Forelimb muscle (tissue), 1 donor: ENCODE measurements around the gene PTH1R. TPM values are rescaled to one million over a fixed set of nuclear protein-coding genes. Genes with fewer than 3 reads are reported as not detected.

Experiments used
- DNase-seq: peaks from one replicate; pipeline ENCODE4 v3.0.0-alpha.2; 2013; ENCODE audit warnings: low read depth
- polyA plus RNA-seq: library from polyadenylated mRNA; unstranded; fragments of 120-200 nt; gene quantifications from one replicate; pipeline ENCODE4 v1.2.1, GENCODE V29; 2013; ENCODE audit not compliant: insufficient read length

PTH1R gene
- polyA plus RNA-seq, 1 donor = 10.9 TPM

DNA sequence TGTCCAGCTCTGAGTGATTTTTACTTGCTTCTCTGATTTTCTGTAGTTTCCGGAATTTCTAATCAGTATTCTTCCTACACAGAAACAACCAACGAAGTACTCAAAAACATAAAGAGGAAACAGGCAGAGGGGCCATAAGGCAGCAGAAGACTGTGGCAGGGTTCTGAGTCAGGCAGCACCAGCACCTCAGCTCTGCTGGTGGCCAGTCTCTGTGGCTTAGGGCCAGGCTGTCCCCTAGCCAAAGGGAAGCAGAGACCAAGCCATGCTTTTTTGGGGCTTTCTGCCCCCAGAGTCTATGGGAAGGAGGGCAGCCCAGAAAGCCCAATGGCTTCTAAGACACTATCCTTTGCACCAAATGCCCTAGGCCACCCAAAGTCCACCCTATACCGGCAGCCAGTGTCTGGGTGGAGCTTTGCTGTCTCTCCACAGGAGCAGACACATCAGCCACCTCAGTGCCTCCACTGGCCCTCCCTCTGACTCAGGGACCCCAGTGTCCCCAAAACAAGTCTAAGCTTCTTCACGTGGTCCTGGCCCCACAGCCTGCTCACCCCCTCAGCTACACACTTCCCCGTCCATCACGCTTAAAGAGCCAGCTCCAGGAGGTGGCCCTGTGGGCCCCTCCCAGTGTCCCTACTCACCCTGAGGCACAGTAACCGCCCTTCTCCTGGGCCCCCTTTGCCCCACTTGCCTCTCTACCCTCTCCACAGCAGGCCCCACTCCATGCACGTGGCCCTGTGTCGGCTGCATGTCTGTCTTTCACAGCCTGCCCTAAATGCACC lies 52.8 kb downstream of the PTH1R start:
- no peak for DNase-seq

DNA sequence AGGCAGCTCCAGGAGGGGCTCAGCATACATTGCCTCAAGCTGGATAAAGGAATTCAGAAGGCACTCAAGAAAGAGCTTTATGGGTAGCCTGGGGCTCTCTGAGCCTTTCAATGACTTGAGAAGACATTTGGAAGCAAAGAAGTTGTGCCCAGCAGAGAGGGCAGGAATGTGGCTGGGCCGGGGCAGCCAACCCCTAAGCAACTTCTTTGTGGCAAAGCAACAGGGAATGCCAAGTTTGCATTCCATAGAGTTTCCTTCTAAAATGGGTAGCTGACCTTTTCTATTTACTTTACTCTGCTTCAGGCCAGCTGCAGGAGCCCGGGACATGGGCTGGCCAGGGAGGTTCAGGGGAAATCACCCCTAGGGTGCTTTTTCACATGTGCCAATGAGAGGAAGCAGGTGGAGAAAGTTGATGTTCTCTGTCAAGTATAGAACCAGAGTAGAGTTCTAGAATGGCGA lies 53.5 kb downstream of the PTH1R start:
- DNase-seq = no peak

DNA sequence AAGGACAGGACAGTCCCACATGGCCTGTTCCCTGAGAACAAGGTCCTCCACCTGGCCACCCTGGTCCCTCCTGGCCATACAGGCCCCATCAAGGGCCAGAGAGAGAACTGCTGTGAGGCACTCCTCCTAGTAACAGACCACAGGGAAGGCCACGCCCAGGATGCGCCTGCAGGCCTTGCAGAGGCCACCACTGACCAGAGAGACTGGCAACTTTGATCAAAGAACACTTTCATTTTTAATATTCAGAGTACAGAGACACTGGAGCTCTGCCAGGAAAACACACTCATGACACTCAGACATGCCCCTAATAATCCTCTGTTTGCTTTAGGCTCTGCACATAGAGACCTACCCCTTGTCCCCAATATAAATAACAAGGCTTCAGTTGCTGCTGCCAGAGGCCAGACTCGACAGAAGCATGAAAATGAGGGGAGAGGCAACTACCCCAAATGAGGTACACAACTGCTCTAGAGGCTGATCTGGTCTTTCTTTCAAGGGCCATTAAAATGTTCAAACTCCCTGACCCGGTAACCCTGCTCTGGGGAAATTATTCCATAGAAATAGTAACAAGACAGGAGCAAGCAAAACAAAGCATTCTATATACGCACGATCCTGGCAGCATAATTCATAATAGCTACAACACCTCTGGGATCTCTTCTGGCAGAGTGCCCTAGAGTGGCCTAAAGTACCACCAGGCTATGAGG lies 54.3 kb downstream of the PTH1R start:
- DNase-seq = no peak

DNA sequence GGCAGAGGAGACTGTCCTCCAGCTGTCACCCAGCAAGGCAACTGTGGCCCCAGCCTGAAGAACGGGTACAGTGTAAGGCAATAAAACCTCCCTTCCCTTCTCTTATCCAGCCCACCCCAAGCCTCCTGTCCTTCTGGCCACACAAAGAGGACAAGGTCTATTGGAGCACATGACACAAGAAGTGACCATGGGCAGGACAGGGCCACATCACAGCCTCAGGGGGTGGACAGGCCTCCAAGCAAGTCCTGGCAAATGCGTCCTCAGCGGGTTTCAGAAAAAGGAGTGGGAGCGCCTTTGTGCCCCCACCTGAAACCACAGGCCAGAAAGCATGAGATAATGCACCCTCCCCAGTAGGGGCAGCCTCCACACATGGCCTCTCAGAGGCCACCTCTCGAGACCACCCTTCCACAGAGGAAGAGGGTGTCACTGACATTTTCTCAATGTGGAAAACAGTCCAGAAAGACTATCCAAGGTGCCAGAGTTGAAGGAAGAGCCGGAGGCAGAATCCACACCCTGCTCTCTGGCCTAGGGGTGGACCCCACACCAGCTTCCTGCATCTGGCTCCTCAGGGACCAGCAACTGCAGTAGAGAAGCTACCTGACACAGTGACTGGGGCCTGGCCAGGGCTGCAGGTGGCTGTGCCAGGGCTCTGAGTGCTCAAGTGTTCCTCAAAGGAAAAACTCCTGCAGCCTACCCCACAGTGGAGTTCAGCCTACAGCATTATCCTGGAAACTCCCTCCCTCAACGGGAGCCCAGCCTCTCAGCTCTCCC lies 55.1 kb downstream of the PTH1R start:
- DNase-seq = no peak

DNA sequence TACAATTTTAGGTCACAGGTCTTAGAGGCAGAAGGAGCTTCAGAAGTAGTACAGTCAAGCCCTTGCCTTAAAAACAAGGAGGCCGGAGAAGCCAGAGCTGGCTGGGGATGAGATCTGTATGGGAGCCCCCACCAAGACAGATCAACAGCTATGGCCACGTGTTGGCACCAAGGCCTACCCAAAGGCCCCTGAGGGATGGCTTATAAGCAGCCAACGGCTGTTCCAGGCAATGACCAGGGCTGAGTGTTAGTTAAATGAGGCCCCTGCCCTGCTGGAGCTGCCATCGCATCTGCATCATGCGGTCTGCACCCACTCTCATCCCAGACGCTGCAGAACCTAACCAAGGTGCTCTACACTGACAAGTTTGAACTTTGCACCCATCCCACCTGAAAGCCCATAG lies 55.7 kb downstream of the PTH1R start:
- no peak for DNase-seq

DNA sequence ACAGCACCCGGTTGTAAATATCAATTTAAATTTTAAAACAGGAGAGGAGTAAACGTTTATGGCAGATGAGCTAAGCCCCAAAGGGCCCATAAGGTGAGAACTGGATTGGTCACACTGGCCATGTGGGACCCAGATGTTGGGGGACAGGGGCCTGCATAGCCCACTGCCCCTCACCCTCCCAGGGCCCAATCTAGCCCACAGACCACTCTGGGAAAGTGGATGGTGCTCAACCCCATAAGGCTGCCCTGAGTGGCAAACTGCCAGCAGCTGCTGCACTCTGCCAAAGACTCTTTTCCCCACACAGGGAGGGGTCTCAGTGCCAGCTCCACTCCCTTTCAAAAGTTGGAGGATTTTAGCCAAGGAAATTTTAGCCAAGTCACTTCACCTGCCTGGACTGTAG lies 56.6 kb downstream of the PTH1R start:
- DNase-seq = no peak

DNA sequence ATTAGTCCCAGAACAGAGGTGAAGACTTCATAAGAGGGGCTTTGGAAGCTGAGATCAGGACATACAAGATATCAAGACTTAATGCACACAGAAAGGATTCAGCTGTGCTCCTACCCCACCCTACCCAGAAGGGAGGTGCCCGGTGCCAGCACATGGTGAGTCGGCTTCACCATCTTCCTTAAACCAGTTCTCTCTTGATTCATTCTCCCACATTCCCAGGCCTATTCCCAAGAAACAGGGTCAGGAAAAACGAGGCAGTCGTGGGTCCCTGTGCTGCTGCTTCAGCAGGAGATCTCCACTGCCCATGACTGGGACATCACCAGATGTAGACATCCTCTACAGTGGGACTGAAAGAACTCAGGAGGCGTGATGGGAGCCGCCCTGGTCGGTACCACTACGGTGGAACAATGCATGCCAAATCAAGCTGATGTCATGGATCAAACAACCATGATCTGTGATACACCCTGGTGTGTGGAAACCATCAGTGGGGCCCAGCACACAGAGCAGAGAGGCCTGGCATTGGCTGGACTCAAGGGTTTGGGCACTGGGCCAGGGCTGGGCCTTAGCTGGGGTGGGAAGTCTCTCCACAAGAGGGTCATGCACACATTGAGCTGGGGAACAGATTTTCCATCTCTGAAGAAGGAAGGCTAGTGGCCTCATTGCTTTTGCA lies 57.1 kb downstream of the PTH1R start:
- DNase-seq = no peak

DNA sequence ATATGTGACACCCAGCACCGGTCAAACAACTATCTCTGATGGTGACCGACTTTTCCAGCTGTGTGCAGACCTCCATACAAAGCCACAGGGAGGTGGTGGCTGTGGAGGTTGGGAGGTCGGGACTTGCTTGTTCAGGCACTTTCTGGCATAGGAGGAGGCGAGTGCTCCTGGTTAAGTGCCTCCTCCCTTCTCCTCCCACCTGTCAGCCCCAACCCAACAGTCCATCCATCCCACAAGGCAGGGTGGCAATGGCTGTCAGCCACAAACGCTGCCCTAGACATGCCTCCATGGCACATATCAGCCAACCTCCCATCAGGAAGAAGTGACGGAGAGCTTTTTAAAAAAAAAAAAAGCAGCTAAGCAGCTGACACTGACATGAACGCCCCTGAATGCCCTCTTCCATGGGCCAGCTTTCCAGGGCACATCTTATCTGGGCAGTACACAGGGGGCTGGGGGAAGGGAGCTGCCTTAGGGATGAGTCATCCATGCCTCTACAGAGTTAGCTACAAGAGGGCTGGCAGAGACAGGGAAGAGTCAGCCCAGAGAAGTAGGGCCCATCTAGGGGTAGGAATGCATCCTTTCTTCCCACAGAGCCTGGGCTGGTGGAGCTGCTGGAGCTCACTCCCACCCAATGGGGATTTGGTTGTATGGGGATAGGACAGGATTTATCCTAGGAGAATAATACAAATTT lies 57.8 kb downstream of the PTH1R start:
- no peak for DNase-seq

DNA sequence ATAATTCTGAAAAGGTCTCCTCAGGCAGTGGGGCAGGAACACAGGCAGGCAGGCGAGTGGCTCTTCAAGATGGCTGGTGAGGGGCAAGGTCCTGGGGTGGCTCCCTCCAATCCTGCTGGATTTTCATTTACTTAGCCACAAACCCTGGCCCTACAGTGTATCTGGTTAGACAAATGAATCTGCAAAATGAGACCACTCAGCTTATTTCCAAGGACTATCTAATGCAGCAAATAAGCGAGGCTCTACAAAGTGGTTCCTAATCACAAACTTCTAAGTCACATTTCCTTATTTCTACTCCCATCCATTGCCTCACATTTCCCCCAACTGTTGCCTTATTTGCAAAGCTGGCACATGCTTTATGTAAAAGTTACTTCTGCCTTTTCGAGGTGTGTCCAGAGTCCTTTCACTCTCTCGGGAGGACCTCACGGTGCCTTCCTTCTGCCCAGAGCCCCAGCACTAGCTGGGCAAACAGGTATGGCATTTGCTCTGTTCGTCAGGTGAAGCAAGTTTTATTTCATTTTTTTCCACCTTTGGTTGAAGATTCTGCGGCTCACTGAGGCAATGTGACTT lies 58.6 kb downstream of the PTH1R start:
- DNase-seq = no peak

DNA sequence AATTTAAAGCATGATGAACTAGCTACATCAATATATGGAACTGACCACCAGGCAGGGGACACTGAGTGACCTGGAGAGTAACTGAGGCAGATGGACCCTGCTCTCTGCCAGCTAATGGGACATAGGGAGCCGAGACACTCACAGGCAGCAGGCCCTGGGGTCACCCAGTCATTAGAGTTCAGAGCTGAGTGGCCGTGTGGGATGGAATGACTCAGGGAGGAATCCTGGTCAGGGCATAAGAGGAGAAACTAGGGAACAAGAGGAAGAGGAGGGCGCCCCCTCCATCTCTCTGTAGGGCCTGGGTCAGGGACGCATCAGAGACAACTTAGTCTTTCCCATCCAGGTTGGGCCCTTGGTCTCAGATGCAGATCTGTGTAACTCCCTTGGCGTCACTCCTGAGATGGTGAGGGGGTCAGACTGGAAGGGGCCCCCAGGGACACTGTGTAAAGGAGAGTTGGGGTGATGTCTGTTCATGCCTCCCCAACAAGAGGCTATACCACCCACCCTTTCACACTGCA lies 59.3 kb downstream of the PTH1R start:
- DNase-seq = no peak

DNA sequence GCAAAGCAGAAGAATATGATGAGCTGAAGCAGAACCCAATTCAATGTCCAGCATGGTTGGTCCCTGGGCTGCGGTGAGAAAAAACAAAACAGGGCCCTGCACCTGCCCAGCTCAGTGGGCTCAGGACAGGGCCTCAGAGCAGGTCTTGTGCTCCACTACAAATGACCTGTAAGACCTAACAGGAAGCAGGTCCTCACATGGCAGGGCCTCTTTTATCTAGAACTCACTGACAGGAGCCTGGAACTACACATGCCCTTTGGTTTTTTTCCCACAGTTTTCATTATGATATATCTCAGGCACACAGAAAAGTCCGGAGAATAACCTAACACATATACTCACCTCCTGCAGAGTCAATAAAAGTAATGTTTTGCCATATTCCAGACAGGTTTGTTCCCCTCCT lies 60.6 kb downstream of the PTH1R start:
- DNase-seq = no peak

DNA sequence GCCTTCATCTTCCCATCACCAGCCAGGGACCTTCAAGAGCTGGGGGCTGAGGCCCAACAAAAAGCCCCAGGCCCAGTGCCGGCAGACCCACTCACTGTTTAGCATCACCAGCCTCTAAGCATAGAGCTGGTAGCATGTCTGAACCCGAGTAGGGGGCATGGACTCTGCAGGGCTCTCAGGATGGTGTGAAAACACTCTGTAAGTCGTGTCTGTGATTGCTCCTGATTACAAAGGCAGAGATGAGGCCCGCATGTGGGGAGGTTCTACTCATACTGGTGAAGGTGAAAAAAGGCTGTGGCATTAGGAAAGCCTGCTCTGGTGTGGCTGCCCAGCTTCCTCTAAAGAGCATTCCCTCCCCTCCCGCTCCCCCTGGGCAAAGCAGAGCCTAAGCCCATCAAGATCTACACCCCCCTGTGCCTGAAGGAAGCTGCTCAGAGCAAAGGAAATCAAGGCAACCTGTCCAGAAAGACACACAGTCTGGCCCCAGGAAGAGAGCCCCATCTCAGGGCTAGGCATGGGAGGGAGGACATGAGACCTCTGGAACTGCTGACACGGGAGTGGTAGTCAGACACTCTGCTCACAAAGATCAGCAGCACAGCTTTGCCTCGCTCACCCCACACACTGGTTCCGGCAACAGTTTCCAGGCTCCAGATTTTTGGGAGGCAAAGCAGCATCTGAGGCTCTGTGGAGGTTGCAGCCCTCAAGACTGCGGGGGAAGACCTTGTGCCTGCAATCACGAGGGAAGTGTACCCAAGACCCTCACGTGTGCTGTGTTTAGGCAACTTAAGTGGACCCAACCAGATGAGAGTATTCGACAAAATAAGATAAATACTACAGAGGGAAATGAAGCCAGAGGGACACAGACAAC lies 62.3 kb downstream of the PTH1R start:
- no peak for DNase-seq

DNA sequence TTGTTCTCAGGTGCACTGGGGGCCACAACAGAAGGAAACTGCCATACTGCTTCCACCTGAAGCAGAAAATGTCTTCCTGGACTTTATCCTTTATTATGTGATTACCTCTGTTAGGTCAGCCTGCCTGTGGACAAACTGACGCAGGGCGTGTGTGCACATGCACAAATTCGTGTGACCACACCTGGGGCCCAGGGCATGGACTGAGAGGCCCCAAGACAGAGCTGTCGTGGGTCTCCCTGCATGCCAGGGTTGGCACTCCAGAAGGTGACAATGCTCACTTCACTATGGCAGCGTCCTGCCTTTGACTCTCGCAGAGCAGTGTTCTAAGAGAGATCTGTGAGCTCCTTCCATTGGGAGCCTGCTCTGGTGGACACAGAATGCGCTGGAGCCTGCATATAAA lies 64.6 kb downstream of the PTH1R start:
- DNase-seq = no peak

DNA sequence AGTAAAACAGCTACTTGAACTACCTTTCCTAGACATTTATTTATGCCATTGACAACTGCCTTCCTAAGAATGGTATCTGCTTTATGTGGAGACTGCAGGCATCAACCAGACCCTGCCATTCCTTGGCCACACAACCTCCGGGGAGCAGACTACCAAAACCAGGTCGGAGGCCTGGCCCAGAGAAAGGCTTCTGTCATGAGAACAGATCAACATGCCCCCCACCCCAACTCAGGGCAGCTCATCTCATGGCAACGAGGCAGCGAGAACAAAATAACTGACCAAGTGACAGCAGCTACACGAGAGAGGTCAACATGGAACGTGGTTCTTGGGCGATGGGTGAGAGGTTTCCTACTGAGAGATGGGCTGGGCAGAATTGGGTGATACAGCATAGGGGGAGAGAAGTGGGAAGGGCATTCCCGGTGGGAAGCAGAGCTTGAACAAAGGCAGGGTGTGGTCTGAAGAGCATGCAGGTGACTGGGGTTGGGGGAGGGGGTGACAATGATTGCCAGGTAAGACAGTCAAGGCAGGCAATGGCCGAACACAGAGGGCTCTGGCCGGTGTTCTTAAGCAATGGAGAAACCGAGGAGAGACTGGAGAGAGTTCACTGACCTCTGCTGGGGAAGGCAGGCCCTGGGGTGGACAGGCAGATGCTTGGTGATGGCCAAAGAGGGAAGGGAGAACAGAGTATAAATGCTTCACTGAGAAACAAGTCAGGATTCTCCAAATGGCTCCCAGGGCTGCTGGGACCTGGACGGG lies 65.1 kb downstream of the PTH1R start:
- DNase-seq = no peak

DNA sequence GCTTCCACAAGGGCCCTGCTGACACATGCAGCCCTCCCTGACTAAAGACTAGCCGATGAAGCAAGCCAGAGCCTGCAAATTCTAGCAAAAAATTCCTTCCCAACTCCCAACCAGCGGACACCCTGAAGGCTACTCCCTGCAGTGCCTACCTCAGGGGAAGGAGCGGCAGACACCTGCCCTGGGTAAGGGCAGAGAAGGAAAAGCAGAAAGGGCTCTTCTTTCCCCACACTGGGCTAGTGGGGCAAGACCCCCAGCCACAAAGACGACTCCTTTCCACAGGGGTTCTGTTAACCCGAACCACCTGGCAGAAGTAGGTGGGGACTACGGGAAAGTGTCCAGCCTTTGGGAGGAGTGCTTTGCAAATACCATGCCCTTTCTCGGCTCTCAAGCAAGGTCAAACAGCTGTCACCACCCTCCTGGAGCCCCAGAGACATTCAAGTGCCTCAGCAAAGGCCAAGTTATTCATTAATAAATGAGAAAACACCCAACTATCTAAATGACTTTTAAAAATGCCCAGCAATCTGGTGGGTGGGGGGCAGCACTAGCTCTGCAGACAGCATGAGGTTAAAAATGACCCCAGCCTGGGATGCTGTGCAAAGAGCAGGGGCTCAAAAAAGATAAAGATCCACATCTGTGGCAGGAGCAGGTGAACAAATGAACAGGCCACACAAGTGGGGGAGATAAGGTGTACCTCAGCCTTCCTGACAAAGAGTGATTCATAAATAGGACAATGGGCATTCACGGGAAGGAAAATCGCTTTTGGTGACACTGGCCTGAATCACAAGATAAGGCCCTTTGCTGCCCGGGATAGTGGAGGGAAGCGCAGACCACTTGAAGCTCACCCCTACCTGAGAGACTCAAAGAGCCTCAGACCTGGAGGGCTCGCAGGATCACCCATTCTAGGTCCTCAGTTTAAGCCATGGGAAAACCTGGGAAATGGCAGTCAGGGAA lies 66.0 kb downstream of the PTH1R start:
- no peak for DNase-seq

DNA sequence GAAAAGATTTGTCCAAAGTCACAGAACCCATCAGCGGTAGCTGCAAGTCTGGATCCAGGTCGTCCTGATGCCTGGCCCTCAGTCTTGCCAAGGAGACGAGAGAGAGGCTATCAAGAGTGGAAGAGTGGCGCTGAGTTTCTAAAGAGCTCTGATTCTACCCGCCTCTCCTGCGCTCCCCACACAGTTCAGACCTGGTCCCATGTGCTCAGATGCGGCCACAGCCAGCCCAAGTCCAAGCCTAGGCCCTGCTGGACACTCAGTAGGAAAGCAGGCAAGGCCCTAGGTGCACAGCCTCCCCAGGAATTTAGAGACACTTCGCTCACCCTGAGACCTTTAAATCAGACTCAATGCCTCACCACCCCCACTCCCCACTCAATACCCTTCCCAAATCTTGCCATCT lies 66.7 kb downstream of the PTH1R start:
- no peak for DNase-seq

DNA sequence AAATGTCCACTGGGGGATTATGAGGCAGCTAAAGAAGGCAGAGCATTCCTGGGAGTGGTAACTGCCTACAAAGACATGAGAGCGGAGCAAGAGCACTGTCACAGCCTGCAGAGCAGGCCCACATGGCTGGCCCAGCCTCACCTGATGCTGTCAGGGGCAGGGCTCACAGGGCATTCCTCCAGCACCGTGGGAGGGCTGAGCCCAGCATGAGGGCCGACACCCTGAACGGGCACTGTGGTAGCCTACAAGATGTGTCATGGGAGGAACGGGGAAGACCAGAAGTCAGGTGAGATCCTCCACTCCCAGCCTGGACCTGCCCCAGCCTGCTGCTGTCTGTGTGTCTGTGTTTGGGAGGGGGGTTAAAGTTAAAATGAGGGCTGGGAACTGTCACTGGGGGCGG lies 68.9 kb downstream of the PTH1R start:
- no peak for DNase-seq
